ENCODE measurements around the gene PPP1R2.

Gene PPP1R2

DNA sequence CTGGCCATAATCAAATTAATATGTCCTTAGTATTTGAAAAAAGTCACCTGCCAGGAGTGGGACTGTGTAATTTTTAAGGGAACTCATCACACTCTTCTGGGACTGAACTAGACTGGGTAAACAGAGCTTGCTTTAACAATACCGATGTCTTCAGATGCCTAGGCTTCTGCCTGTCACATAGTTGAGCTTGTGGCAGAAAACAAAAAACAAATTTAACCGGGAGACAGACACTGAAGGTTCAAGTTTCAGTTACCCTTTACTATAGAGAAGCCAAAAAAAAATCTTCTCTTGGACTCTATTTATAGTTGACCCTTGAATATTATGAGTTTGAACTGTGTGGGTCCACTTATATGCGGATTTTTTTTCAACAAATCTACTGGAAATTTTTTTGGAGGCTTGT is 10.8 kb downstream of the PPP1R2 start:
- no peaks in the 10 kb centered on the region for H3K36me3 ChIP-seq (replicated peaks)
- in situ Hi-C loops (cut with HindIII; ENCODE audit: low pct_ligation_motif_present, low sequenced_read_pairs), result no loop called here
- H3K4me3 ChIP-seq (ENCODE audit: low read depth, low read length), result no peak overlapping the region
- no peak overlapping the region for H3K27ac ChIP-seq
- H3K27me3 ChIP-seq (replicated peaks), result no peaks in the 10 kb centered on the region
- no peak for DNase-seq
- TF ChIP-seq, protein P1, sequence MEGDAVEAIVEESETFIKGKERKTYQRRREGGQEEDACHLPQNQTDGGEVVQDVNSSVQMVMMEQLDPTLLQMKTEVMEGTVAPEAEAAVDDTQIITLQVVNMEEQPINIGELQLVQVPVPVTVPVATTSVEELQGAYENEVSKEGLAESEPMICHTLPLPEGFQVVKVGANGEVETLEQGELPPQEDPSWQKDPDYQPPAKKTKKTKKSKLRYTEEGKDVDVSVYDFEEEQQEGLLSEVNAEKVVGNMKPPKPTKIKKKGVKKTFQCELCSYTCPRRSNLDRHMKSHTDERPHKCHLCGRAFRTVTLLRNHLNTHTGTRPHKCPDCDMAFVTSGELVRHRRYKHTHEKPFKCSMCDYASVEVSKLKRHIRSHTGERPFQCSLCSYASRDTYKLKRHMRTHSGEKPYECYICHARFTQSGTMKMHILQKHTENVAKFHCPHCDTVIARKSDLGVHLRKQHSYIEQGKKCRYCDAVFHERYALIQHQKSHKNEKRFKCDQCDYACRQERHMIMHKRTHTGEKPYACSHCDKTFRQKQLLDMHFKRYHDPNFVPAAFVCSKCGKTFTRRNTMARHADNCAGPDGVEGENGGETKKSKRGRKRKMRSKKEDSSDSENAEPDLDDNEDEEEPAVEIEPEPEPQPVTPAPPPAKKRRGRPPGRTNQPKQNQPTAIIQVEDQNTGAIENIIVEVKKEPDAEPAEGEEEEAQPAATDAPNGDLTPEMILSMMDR (IDR thresholded peaks at IDR 0.05; ENCODE audit: low read depth, low read length, missing control alignments), result no peak

DNA sequence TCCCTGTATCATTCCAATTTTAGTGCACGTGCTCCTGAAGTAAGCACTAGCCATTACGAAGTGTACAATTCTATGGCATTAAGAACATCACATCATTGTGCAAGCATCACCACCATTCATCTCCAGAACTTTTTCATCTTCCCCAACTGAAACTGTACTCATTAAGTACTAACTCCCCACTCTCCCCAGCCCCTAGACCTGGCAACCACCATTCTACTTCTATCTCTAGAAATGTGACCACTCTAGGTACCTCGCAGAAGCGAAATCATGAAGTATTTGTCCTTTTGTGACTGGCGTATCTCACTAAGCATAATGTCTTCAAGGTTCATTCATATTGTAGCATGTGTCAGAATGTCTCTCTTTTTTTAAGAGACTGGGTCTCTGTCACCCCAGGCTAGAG is 11.4 kb downstream of the PPP1R2 start:
- no peaks in the 10 kb centered on the region for H3K27me3 ChIP-seq (replicated peaks)
- H3K36me3 ChIP-seq (replicated peaks), result peaks cover 3% of the 10 kb centered on the region
- in situ Hi-C loops (cut with HindIII; ENCODE audit: low pct_ligation_motif_present, low sequenced_read_pairs), result no loop called here
- no peak overlapping the region for H3K4me3 ChIP-seq (ENCODE audit: low read depth, low read length)
- H3K27ac ChIP-seq, result no peak overlapping the region
- TF ChIP-seq, protein P1 (IDR thresholded peaks at IDR 0.05; ENCODE audit: low read depth, low read length, missing control alignments), result no peak
- no peak for DNase-seq

GRCh38 chr3:195526492-195526891 is 16.6 kb downstream of the PPP1R2 start:
- in situ Hi-C loops (cut with HindIII; ENCODE audit: low pct_ligation_motif_present, low sequenced_read_pairs), result no loop called here
- peaks cover 7% of the 10 kb centered on the region for H3K36me3 ChIP-seq (replicated peaks)
- H3K27ac ChIP-seq, result no peak overlapping the region
- DNase-seq, result no peak
- no peak overlapping the region for H3K4me3 ChIP-seq (ENCODE audit: low read depth, low read length)
- TF ChIP-seq, protein P1 (IDR thresholded peaks at IDR 0.05; ENCODE audit: low read depth, low read length, missing control alignments), result no peak
- H3K27me3 ChIP-seq (replicated peaks), result no peaks in the 10 kb centered on the region

DNA sequence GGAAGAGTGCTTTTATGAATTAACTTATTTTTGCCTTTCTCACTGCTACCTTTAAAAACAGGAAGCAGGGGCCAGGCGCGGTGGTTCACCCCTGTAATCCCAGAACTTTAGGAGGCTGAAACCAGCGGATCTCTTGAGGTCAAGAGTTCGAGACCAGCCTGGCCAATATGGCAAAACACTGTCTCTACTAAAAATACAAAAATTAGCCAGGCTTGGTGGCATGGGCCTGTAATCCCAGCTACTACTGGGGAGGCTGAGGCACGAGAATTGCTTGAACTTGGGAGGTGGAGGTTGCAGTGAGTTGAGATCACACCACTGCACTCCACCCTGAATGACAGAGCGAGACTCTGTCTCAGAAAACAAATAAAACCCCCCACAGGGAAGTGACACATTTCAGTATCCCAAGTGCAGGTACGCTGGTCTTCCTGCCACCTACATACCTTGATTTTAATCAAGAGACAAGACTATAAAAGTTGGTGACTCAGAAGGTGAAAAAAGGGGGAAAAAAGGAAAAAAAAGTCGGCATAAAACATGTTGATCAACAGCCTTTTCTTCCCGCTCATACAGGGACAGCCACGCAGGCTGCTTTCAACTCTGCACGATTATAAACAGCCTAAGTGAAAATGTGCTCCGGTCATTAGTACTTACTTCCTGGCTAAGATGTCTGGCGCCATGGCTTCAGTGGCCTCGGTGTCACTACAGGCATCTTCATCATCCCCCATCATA is 18.8 kb downstream of the PPP1R2 start:
- H3K36me3 ChIP-seq (replicated peaks), result peaks cover 7% of the 10 kb centered on the region
- H3K27ac ChIP-seq, result no peak overlapping the region
- TF ChIP-seq, protein P1 (IDR thresholded peaks at IDR 0.05; ENCODE audit: low read depth, low read length, missing control alignments), result no peak
- no peak overlapping the region for H3K4me3 ChIP-seq (ENCODE audit: low read depth, low read length)
- H3K27me3 ChIP-seq (replicated peaks), result no peaks in the 10 kb centered on the region
- DNase-seq, result no peak
- in situ Hi-C loops (cut with HindIII; ENCODE audit: low pct_ligation_motif_present, low sequenced_read_pairs), result loop anchor here (25.0 kb wide), 1 partner anchor 237 kb away; no protein-coding TSS in a partner anchor

DNA sequence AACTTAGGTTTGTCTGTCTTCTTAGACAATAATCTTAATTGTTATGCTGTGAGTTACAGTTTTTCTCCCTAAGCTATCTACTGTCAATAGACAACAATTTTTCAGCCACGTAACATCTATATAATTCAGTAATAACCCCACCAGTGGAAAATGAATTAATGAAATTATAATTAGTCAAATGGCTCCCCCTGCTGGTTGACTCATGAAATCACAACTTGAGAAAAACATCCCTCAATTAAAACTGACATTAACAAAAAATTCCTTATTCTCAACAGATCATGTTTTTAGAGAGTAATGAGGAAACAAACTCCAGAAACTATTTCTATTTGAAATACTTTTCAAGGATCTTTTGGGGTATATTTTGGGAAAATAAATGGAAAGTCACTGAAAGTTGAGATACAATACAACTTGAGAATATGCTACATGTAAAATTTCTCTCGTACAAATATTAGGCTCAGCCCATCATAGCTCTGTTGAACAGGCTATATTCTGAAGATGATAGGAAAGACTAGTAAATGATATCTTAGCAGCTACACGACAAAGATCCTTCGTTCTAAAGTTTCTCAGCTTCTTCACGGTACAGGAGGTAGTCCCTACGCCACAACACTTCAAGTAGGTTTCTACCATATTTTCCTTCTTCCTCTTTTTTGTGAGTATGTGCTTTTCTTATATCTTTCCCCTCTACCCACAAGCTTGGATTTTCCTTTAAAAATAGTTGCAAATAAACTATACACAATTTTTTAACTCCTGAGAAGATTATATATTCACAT is 20.7 kb downstream of the PPP1R2 start:
- TF ChIP-seq, protein P1 (IDR thresholded peaks at IDR 0.05; ENCODE audit: low read depth, low read length, missing control alignments), result peak; percentile 43
- in situ Hi-C loops (cut with HindIII; ENCODE audit: low pct_ligation_motif_present, low sequenced_read_pairs), result loop anchor here (25.0 kb wide), 1 partner anchor 235 kb away; no protein-coding TSS in a partner anchor
- no peak for DNase-seq
- no peak overlapping the region for H3K4me3 ChIP-seq (ENCODE audit: low read depth, low read length)
- no peak overlapping the region for H3K27ac ChIP-seq
- peaks cover 7% of the 10 kb centered on the region for H3K36me3 ChIP-seq (replicated peaks)
- H3K27me3 ChIP-seq (replicated peaks), result no peaks in the 10 kb centered on the region
